Mesothelial cell of epicardium (in vitro differentiated cells): ENCODE results near the gene NOL3. TPM values are rescaled to one million over a fixed set of nuclear protein-coding genes. Genes with fewer than 3 reads are reported as not detected.

Experiments
- DNase-seq, 2 experiments: peaks; one replicate each; pipeline ENCODE4 v3.0.0; 2021; ENCODE audit warnings: low spot score in 2 of 2; ENCODE audit not compliant: unreplicated experiment in 2 of 2
- H3K27ac Mint-ChIP-seq: 2 replicates; pipeline ENCODE4 v1.8.0; 2021; ENCODE audit warnings: mixed read lengths
- H3K27me3 Mint-ChIP-seq: 2 replicates; pipeline ENCODE4 v1.8.0; 2021; ENCODE audit warnings: low read depth, mixed read lengths
- H3K36me3 Mint-ChIP-seq: 2 replicates; pipeline ENCODE4 v1.8.0; 2021; ENCODE audit warnings: mixed read lengths
- H3K4me1 Mint-ChIP-seq: 2 replicates; pipeline ENCODE4 v1.8.0; 2021; ENCODE audit warnings: mixed read lengths
- H3K4me3 Mint-ChIP-seq: 2 replicates; pipeline ENCODE4 v1.8.0; 2021; ENCODE audit warnings: mild to moderate bottlenecking, moderate library complexity, mixed read lengths
- H3K9me3 Mint-ChIP-seq: 2 replicates; pipeline ENCODE4 v1.8.0; 2021; ENCODE audit warnings: mixed read lengths
- CTCF ChIP-seq: fragments of 200-600 bp; sonication (generic); IDR thresholded peaks from one replicate; pipeline ENCODE4 v1.5.0; 2021; ENCODE audit warnings: antibody characterized with exemption; ENCODE audit not compliant: unreplicated experiment
- total RNA-seq: library from RNA; stranded (reverse); gene quantifications from 3 replicates; pipeline ENCODE4 v1.2.1, GENCODE V29; 2021

The NOL3 gene
- total RNA-seq, 1 donor from 2014 or later = 15.5 TPM

GRCh38 chr16:67208154-67208896 is 38.0 kb downstream of the NOL3 start:
- no peaks in the 10 kb centered on the region for H3K4me1 Mint-ChIP-seq
- no peak for DNase-seq
- no peaks in the 10 kb centered on the region for H3K9me3 Mint-ChIP-seq
- H3K36me3 Mint-ChIP-seq = no peaks in the 10 kb centered on the region
- TF ChIP-seq CTCF = no peak
- no peaks in the 10 kb centered on the region for H3K27me3 Mint-ChIP-seq
- no peak overlapping the region for H3K4me3 Mint-ChIP-seq
- no peak overlapping the region for H3K27ac Mint-ChIP-seq

- no peaks in the 10 kb centered on the region for H3K27me3 Mint-ChIP-seq
- no peak for DNase-seq
- no peaks in the 10 kb centered on the region for H3K9me3 Mint-ChIP-seq
- no peak overlapping the region for H3K27ac Mint-ChIP-seq
- H3K4me3 Mint-ChIP-seq = no peak overlapping the region
- no peaks in the 10 kb centered on the region for H3K4me1 Mint-ChIP-seq
- H3K36me3 Mint-ChIP-seq = no peaks in the 10 kb centered on the region
- TF ChIP-seq CTCF = no peak
These were observed 39.2 kb downstream of the NOL3 start for GRCh38 chr16:67209565-67209964.

GRCh38 chr16:67210069-67210937 is 40.0 kb downstream of the NOL3 start:
- no peaks in the 10 kb centered on the region for H3K27me3 Mint-ChIP-seq
- H3K36me3 Mint-ChIP-seq = no peaks in the 10 kb centered on the region
- DNase-seq = no peak
- no peak overlapping the region for H3K27ac Mint-ChIP-seq
- no peaks in the 10 kb centered on the region for H3K4me1 Mint-ChIP-seq
- H3K4me3 Mint-ChIP-seq = no peak overlapping the region
- H3K9me3 Mint-ChIP-seq = no peaks in the 10 kb centered on the region
- no peak for TF ChIP-seq CTCF

GRCh38 chr16:67211674-67212073 is 41.3 kb downstream of the NOL3 start:
- Mint-ChIP-seq H3K27ac (no peak overlapping the region), H3K4me1 (no peaks in the 10 kb centered on the region), H3K27me3 (no peaks in the 10 kb centered on the region), H3K36me3 (peaks cover under 1% of the 10 kb centered on the region), H3K4me3 (no peak overlapping the region), H3K9me3 (no peaks in the 10 kb centered on the region)
- TF ChIP-seq CTCF = no peak
- no peak for DNase-seq

GRCh38 chr16:67212766-67213165 is 42.4 kb downstream of the NOL3 start:
- H3K27me3 Mint-ChIP-seq = no peaks in the 10 kb centered on the region
- no peak for DNase-seq
- H3K36me3 Mint-ChIP-seq = peaks cover 5% of the 10 kb centered on the region
- H3K9me3 Mint-ChIP-seq = no peaks in the 10 kb centered on the region
- no peak overlapping the region for H3K27ac Mint-ChIP-seq
- no peak for TF ChIP-seq CTCF
- H3K4me1 Mint-ChIP-seq = no peaks in the 10 kb centered on the region
- no peak overlapping the region for H3K4me3 Mint-ChIP-seq
